GM20000 (cell line): ENCODE data around the gene NPAS2.

ENCODE experiments used
- DNase-seq: peaks from one replicate; pipeline ENCODE4 v3.0.0; 2012; ENCODE audit warnings: low spot score
- CTCF ChIP-seq: IDR thresholded peaks from 2 replicates; pipeline ENCODE4 v1.5.1; 2012; ENCODE audit warnings: mild to moderate bottlenecking, control low read depth; ENCODE audit errors: extremely low read depth, missing control alignments

NPAS2 gene

GRCh38 chr2:100882645-100883613, 63.0 kb downstream of the NPAS2 start:
- TF ChIP-seq CTCF = no peak
- no peak for DNase-seq

GRCh38 chr2:100884145-100884621, 64.2 kb downstream of the NPAS2 start:
- no peak for DNase-seq
- TF ChIP-seq CTCF = no peak

- DNase-seq = no peak
- TF ChIP-seq CTCF = no peak
Measured at GRCh38 chr2:100886085-100886484, 66.1 kb downstream of the NPAS2 start.

GRCh38 chr2:100887039-100887578, 67.2 kb downstream of the NPAS2 start:
- TF ChIP-seq CTCF = no peak
- no peak for DNase-seq

GRCh38 chr2:100887713-100888495, 68.0 kb downstream of the NPAS2 start:
- TF ChIP-seq CTCF = no peak
- no peak for DNase-seq

- no peak for DNase-seq
- TF ChIP-seq CTCF = no peak
Measured at GRCh38 chr2:100888601-100889000, 68.7 kb downstream of the NPAS2 start.
